ENCODE data around the gene HACD3.
"Not testable (repeated sequence)": the region's sequence is repeated elsewhere in the genome, so short reads cannot be mapped to it uniquely, and the experiment has no call there.

HACD3 gene, protein sequence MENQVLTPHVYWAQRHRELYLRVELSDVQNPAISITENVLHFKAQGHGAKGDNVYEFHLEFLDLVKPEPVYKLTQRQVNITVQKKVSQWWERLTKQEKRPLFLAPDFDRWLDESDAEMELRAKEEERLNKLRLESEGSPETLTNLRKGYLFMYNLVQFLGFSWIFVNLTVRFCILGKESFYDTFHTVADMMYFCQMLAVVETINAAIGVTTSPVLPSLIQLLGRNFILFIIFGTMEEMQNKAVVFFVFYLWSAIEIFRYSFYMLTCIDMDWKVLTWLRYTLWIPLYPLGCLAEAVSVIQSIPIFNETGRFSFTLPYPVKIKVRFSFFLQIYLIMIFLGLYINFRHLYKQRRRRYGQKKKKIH

DNA sequence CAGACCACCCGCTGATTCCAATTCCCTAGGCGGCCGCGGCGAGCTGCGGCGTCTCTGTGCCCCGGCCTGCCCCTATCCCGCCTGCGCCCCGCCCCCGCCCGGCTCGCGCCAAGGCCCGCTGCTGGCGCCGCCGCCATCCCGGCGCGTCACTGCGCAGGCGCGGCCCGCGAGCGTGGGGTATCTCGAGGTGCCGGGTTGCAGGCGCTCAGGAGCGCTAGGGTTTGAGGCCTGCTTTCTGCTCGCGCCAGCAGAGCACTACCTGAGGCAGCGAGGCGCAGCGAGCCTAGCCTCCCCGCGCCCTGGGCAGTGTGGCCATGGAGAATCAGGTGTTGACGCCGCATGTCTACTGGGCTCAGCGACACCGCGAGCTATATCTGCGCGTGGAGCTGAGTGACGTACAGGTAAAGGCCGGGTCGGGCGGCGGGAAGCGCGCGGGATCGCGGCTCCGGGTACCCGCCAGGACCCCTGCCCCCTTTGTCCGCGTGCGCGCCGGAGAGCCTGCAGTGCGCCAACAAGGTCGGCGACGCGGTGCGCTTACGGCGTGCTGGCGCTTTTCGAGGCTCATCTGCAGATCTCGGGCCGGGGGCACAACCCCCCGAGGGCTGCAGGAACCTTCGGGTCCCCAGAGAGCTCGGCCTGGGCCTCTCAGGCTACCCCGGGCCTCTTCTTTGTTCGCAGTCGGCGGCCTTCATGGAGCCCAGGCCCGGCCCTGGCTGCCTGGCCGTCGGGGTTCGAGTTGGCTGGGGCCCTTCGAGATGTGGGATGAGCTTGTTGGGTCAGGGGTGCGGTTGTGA is at the start of gene HACD3:
Gene HACD3, plus strand, starts transcription at position 146 of the 794 bp plus-strand sequence. Its CDS starts 169 bp downstream, at position 315.
- peak in 1 of 2 experiments; percentile 65 for DNase-seq

DNA sequence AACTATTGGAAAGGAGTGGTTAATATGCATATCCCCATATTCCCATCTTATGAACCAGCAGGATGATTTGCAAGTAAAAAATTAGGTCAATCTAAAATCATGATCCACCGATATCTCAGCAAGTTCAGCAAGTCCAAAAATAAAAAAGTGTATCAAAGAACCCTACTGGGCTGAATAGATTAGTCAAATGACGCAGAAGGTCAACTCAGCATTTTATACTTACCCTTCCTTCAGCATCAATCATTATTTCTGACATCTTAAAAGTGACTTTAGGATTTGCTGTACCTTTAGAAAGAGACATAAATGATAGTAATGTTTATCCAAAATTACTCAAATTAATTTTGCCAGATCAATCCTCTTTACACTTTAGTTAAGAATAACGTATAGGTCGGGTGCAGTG is 45.4 kb upstream of the HACD3 start:
- no peak for DNase-seq

DNA sequence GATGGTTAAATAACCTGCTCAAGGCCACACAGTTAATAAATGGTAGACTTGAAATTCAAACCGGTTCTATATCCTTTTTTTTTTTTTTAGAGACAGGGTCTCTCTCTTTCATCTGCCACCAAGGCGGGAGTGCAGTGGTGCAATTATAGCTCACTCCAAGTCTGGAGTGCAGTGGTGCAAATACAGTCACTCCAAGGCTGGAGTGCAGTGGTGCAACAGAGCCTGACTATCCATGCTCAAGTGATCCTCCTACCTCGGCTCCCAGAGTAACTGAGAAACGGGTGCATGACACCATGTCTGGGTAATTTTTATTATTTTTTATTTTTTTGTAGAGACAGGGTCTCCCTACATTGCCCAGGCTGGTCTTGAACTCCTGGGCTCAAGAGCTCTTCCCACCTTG is 36.2 kb upstream of the HACD3 start:
- DNase-seq = no peak

DNA sequence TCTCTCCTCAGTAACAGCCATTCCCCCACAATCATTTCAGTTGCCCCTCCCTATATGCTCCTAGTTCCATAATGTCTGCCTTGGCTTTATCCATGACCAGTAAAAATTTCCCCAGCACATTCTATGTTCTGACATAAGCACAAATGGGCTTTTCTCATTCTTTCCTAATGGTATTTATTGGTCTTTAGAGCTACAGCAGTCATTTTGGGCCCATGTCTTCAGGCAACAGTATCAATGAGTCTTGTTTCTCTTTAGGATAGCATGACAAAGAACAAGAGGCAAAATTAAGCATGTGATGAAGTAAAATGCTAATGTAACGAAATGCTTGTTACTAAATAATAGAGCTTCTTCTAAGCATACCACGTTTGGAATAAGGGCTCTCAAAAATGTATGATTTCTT is 20.9 kb upstream of the HACD3 start:
- no peak for DNase-seq

DNA sequence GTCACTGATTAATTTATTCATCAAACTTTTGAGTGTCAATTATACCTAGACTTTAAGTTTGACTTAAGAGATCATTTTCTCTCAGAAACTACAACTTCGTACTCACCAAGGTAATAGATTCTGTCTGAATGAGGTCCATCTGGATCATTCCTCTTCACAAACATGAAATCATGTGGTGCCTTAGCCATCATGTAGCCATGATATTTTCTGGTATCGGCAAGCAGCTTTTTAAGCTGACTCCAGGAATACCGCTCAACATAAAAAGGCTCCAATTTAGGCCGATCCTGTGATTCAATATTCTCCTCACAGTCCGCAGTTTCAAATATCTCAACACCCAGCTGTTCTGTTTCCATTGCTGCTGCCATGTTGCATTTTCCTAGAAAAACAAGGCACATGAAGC is 18.1 kb upstream of the HACD3 start:
- DNase-seq = no peak

DNA sequence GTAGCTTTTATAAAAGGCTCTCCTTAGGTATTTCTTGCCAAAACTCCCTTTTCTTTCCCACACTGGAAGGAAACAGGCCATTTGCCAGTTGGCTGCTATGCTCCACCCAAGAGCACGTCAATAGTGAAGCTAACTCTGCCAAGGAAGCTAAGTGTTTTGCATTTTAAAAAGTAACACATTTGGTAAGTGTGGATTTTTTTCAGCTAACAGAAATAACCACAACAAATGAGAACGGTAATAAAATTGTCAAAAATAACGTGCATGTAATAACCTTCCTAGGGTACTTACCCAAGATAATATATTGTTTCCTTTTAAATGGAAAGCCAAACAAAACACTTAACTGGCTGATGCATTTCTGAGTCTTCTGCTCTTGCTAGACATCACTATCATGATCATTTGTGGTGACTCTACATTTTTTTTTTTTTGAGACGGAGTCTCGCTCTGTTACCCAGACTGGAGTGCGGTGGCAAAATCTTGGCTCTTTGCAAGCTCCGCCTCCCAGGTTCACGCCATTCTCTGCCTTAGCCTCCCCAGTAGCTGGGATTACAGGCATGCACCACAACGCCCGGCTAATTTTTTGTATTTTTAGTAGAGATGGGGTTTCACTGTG is 17.4 kb upstream of the HACD3 start:
- no peak for DNase-seq

DNA sequence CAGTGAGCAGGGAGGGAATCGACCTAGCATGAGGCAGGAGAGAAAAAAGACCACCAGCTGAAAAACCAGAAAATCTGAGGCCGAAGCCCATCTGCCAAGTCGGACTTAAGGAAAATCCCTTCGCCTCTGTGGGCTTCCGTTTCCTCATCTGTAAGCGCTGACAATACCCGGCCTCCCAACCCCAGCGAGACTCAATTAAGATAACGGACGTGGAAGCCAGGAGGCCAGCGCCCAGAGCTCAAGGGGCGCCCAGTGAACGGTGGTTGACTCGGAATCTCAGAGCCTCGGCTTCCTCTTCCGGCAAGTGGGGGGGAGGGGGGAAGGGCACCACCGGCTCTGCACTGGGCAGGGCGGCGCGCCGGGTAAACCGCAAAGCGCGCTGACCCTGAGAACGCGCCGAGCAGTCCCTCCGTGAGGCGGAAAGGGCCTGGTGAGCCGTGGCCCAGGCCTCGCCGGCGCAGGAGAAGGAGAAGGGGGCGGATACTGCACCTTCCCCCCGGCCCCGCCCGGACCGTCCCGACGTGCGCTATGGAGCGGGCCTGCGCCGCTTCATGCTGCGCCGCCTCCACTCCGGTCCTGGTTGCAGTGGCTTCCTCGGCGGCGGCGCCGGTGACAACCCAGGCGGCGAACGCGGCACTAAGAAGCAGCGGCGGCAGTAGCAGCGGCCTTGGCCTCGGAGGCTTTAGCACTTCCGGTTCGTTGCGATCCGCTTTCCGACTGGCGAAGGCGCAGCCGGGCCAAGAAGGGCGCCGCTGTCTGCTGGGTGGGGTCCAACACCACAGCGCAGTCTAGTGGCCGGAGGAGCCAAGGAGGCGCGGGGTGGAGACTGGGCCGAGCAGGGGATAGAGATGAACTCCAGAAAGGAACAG is 13.0 kb upstream of the HACD3 start, which contains the start of gene DPP8:
Gene DPP8, minus strand, starts transcription at position 693 of the 869 bp plus-strand sequence. CDS start 5,136 bp downstream, outside the sequence.
- DNase-seq = peak; percentile 70 to 74

DNA sequence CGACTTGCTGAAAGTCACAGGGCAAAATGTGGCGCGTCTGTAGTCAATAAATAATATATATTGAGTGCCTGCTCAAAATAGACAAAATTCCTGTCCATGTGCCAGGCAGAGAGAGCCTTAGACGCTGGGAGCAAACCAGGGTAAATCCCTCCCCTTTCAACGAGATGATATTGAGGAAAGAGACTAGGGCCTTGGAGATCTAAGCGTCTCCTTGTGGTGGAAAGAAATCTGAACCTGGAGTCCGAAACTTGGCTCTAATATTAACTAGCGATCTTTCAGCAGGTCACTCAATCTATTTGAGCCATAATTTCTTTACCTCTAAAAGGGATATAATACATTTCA is 12.4 kb upstream of the HACD3 start:
- DNase-seq = no peak

DNA sequence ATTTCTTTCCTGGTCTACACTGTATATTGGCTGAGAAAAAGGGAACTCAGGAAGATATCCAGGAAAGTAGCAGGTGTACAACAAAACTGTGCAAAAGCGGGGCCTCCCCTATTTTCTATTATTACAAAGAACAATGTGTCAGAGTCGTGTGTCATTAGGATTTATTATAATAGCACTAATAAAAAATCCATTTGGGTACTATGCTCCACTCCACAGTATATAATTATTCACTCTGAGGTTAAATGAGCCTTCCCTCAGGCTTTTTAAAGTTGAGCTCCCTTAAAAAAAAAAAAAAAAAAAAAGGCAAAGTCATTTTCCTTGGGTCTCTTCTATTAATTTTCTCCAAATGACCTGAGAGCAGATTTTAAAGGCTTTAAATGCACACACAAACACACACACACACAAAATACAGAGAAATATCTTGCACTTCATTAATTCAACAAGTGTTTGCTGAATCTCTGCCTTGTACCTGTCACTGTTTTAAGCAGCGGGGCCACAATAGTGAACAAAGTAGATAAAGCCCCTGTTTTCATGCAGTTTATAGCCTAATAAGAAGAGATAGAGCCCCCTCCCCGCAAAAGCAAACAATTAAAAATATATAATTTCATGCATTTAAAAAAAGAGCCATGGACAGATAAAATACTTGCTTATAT is 11.5 kb upstream of the HACD3 start:
- DNase-seq = no peak

DNA sequence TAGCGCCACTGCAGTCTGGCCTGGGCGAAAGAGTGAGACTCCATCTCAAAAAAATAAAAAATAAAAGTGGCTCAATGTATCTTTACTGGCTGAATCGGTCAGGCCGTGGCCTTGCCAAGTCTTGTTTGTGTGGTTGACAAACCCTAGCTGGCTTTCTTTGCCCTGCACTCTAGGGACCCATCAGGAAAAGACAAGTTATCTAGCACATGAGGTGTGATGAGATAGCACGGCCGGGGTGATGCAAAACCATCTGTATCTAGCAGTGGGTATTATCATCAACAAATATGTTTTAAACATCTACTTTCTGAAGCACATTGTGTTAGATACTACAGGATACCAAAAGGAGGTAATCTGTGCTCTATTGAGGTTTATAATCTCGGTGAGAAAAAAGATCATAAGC is 8.9 kb upstream of the HACD3 start:
- no peak for DNase-seq

DNA sequence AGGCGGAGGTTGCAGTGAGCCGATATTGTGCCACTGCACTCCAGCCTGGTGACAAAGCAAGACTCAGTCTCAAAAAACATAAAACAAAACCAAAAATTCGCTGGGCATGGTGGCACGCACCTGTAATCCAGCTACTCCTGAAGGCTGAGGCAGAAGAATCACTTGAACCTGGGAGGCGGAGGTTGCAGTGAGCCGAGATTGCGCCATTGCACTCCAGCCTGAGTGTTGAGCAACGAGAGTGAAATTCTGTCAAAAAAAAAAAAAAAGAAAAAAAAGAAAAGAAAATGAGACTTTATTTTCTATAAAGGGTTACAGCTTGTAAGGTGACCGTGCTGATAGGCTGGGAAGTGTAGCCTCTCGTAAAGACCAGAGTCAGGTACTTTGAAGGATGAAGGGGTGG is 6.0 kb upstream of the HACD3 start:
- DNase-seq = no peak

DNA sequence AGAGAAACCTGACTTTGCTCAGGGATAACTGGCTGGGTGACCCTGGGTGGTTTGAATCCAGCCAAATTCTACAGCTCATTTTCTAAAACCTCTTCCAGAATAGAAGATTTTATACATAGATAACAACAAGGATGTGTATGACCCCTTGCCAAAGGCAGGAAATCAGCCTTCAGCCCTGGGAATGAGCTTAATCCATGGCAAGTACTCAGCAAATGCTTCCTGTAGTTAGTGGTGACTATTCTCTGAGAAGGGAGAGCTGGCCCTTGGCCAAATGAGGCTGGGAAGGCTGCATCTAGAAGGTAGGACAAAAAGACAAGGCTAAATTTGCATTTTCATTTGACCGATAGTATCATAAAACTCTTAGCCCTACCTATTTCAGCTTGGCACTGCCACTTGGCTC is 4.6 kb upstream of the HACD3 start:
- no peak for DNase-seq

DNA sequence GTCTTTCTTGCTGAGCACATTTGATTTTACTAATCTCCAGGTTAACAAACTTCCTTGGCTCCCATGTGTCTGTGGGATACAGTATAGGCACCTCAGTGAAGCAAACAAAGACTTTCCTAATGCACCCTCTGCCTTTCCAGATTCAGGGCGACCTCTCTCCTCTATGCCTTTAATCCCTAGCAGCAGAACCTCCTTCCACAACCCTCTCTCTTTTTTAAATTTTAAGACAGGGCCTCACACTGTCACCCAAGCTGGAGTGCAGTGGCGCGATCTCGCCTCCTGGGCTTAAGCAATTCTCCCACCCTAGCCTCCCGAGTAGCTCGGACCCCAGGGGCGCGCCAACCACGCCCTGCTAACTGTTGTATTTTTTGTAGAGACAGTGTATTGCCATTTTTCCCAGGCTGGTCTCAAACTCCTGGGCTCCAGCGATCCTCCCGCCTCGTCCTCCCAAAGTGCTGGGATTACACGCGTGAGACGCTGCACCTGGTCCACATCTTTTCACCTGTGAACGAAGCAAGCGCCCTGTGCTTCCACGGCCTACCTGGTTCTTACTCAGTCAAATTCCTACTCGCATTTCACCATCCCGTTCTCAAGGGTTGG is 1.7 kb upstream of the HACD3 start:
- DNase-seq = no peak

DNA sequence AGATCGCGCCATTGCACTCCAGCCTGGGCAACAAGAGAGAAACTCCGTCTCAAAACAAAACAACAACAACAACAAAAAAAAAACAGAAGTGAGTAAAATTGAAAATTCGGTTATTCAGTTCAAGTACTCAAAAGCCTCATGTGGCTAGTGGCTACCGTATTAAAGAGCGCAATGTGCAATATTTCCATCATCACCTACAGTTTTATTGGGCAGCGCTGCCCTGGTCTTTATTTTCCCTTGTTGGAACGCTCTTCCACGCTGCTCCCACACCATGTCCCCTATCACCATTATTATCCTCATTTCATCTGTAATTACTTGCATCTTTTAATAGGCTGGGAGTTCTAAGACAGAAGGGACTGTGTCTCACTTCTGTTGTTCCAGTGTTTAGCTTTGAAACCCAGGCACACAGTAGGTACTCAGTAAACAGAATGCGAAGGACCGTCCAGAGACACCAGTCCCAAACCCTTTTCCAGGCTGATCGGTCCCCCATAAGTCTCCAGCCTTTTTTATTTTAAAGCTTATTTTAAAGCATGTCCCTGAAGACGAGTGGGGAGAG is 423 bp upstream of the HACD3 start:
- no peak for DNase-seq

DNA sequence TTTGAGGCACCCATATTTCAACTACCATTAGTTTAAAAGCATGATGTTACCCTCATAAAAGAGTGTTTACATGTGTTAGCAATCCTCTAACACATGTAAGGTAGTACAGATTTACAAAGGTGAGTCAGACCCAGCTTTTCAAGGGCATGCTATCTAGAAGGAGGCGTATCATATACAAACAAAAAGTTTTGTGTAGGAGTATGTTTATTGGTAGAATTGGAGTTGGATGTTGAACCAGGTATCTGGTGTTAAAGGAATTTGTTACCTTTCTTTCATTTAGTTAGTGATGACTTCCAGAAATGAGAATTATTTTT is 2.4 kb downstream of the HACD3 start:
- DNase-seq = no peak

DNA sequence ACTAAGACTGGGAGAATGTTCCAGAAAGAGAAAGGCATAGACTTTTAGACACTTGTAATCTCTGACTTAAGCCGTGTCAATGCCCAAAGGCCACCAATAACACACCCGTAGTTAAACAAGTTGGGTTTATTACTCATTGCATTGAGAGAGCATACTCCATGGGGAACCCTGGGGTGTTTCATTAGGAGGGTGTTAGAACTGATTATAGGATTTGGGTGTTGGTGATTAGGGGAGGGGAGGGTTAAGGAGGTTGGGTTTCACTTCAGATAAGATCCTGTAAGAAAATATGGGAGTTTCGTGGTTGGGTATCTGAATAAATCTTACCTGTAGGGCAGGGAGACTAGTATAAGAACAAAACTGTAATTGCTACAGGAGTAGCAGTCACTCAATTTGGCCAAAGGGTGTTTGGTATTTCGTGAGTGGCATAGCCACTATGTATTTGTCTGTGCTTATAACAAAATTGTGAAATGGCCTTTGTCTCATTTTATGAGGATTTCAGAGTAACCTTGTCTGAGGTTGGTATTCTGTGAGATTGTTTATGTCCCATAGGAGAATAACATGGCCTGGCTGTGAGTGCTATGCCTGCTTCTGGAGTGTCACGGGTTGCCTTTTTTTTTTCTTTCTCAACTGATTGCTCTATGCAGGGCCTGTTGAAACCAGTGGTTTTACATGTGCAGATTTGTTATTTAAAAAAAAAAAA is 2.9 kb downstream of the HACD3 start:
- DNase-seq = no peak

DNA sequence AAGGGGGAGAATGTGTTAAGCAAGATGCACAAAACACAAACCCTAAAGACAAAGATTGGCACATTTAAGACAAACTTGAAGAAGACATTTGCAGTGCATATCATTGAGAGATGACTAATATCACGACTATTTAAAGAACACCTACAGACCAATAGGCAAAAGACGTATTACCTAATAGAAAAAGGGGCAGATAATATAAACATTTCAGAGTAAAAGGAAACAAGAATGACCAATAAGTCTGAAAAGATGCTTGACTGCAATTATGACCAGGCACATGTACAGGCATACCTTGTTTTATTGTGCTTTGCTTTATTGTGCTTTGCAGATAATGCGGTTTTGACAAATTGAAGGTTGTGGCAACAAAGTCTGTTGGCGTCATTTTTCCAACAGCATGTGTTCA is 4.9 kb downstream of the HACD3 start:
- DNase-seq = no peak

DNA sequence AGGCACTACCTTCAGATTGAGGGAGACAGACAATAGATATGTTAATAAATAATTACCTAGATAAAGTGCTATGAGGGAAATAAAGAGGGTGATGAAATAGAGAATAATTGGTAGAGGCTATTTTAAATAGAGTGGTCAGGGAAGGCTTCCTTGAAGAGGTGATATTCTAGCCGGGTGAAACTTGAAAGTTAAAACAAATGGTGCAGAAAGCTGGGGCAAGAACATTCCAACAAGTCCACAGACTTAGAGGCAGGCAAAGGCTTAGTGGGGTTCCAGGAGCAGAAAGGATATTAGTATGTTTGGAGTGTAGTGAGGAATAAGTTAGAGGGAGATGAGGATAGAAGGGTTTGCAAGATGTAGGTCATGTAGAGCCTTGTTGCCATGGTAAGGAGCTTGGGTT is 10.1 kb downstream of the HACD3 start:
- no peak for DNase-seq

DNA sequence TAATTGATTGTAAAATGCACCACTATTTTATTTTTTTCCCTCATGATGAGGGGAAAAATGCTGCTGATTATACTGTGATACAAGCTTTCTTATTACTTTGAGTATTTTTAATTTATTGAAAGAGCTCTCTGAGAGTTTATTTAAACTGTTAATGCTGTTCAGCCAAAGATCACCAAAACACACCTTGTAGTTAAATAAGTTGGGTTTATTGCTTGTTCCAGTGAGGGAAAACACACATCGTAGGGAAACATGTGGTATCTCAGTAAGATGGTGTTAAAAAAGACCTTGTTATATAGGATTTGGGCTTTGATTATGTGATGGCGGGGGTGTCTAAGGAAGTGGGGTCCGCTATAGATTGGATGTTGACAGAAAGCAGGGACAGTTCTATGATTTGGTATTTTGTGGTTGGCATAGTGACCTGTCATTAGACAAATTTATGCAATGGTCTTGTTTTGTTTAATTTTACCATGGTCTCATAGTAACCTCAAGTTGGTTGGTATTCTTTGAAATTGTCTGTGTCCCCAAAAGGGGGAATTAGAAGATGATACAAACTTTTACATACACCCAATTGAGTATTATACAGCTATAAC is 11.1 kb downstream of the HACD3 start:
- DNase-seq = no peak

DNA sequence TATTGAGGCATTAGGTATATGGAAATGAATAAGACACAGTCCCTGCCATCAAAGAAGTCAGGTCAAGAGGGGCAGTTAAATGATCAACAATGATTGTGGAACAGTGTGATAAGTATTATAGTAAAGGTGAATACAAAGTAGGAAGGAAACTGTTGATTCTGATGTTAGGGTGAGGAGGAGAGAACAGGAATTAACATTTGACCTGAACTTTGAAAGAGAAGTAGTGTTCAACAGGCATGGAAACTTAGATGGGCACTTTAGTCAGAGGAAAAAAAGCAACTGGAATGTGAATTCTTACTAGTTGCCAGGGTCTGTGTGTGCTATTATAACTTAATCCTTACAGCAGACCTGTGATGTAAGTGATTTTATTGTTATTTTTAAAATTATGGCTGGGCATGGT is 17.6 kb downstream of the HACD3 start:
- DNase-seq = no peak

DNA sequence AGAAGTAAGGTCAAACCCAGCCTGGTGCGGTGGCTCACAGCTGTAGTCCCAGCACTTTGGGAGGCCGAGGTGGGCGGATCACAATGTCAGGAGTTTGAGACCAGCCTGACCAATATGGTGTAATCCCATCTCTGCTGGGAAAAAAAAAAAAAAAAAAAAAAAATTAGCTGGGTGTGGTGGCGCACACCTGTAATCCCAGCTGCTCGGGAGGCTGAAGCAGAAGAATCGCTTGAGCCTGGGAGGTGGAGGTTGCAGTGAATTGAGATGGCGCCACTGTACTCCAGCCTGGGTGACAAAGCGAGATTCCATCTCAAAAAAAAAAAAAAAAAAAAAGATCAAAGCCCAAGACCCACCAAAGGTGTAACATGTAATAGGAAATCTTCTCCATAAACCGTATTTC is 19.0 kb downstream of the HACD3 start:
- DNase-seq = not testable (repeated sequence)
